OCI-LY3 (cell line): Measurements from ENCODE around the gene WDPCP.
"Not testable (repeated sequence)": the region's sequence is repeated elsewhere in the genome, so short reads cannot be mapped to it uniquely, and the experiment has no call there.

ENCODE experiments used
- CTCF ChIP-seq: fragments of 200-600, 300-600 bp; sonication (generic); IDR thresholded peaks from 2 replicates; pipeline ENCODE4 v1.5.1; 2014; ENCODE audit warnings: antibody characterized with exemption, low read length, low read depth
- EZH2phosphoT487 ChIP-seq: fragments of 200-600 bp; shearing (Covaris generic); IDR thresholded peaks from 2 replicates; pipeline ENCODE4 v1.6.1; 2018; ENCODE audit warnings: antibody characterized with exemption, mixed run types, low read depth

- TF ChIP-seq CTCF, EZH2phosphoT487: not testable (repeated sequence)
These were observed 15.3 kb downstream of the WDPCP start for GRCh38 chr2:63573026-63573425.
